HepG2 (cell line): ENCODE measurements around the gene NOL8. TPM values are rescaled to one million over a fixed set of nuclear protein-coding genes. Genes with fewer than 3 reads are reported as not detected.

Experiments used
- ATAC-seq: fragments of 200-7000 bp; cut with Tn5 transposase; 3 replicates; pipeline ENCODE4 v1.9.1; 2020; ENCODE audit warnings: mild to moderate bottlenecking, moderate library complexity
- BruUV-seq: library from RNA; stranded (reverse); fragments of 400-500 nt; replicated peaks from 2 replicates; lab custom pipeline; 2021; lab: Mats Ljungman, UMichigan
- CTCF ChIA-PET: fragments of 300-600 bp; formaldehyde crosslinking; extraction: SDS; loops from one replicate; lab custom pipeline; 2021; ENCODE audit warnings: low total read pairs, inconsistent platforms, low intra/inter-chr PET ratio; lab: Yijun Ruan, JAX
- POLR2A ChIA-PET: fragments of 350-600 bp; sonication (Branson Sonifier 250); formaldehyde crosslinking; loops from one replicate; lab custom pipeline; 2020; ENCODE audit warnings: antibody characterized with exemption, inconsistent platforms; lab: Yijun Ruan, JAX
- DNase-seq: peaks from one replicate; pipeline ENCODE4 v3.0.0-alpha.2; 2015; ENCODE audit warnings: low spot score
- FAIRE-seq: peaks from 3 replicates; lab custom pipeline; 2011; peaks lifted over from hg19 to GRCh38; lab: Jason Lieb, UNC
- H2AFZ ChIP-seq: one replicate; pipeline ENCODE4 v1.6.1; 2011; ENCODE audit warnings: low read length, inconsistent platforms
- H3K27ac ChIP-seq: fragments of 300-600 bp; 3 replicates; pipeline ENCODE4 v1.8.0; 2011; ENCODE audit warnings: mixed run types, mild to moderate bottlenecking, mixed read lengths, low read length, inconsistent platforms; ENCODE audit not compliant: insufficient read depth; ENCODE audit errors: extremely low read length
- H3K27me3 ChIP-seq, 2 experiments: fragments of 200-600 bp in 1 of 2; 2 replicates in 1 of 2; 3 replicates in 1 of 2; pipeline versions ENCODE4 v1.6.0 to v1.8.0; 2011; ENCODE audit warnings: low read length in 2 of 2, mild to moderate bottlenecking in 2 of 2, moderate library complexity in 2 of 2, inconsistent platforms in 1 of 2; ENCODE audit not compliant: insufficient read depth in 2 of 2, control insufficient read depth in 1 of 2
- H3K36me3 ChIP-seq, 2 experiments: fragments of 200-600 bp in 1 of 2; replicated peaks in 1 of 2; 2 replicates in 1 of 2; 3 replicates in 1 of 2; pipeline versions ENCODE4 v1.5.1 to v1.8.0; 2011; ENCODE audit warnings: low read length in 2 of 2, inconsistent platforms in 1 of 2; ENCODE audit not compliant: insufficient read depth in 2 of 2, control insufficient read depth in 1 of 2
- H3K4me1 ChIP-seq: 2 replicates; pipeline ENCODE4 v1.5.1; 2012; ENCODE audit warnings: low read length, inconsistent platforms; ENCODE audit not compliant: insufficient read depth
- H3K4me2 ChIP-seq: 2 replicates; pipeline ENCODE4 v1.6.0; 2011; ENCODE audit warnings: low read depth, low read length, inconsistent platforms
- H3K4me3 ChIP-seq, 3 experiments: fragments of 200-600 bp in 1 of 3; sonication (generic), shearing (Covaris generic) in 1 of 3; replicated peaks in 1 of 3; 2 replicates each; pipeline ENCODE4 v1.5.1; 2011 to 2016; ENCODE audit warnings: low read length in 3 of 3, inconsistent platforms in 2 of 3, low read depth in 2 of 3, mild to moderate bottlenecking in 2 of 3, control low read depth in 1 of 3, mixed read lengths in 1 of 3; ENCODE audit not compliant: insufficient read depth in 1 of 3
- H3K79me2 ChIP-seq: one replicate; pipeline ENCODE4 v1.6.1; 2011; ENCODE audit warnings: low read length, inconsistent platforms; ENCODE audit not compliant: insufficient read depth
- H3K9ac ChIP-seq: 2 replicates; pipeline ENCODE4 v1.6.0; 2011; ENCODE audit warnings: mild to moderate bottlenecking, low read depth, low read length, inconsistent platforms; ENCODE audit not compliant: insufficient read depth
- H3K9me3 ChIP-seq: 2 replicates; pipeline ENCODE4 v1.5.1; 2012; ENCODE audit warnings: mild to moderate bottlenecking, low read length
- H4K20me1 ChIP-seq: 2 replicates; pipeline ENCODE4 v1.6.0; 2011; ENCODE audit warnings: inconsistent platforms, mild to moderate bottlenecking, low read length, moderate library complexity; ENCODE audit not compliant: insufficient read depth
- CBX2 ChIP-seq, 2 experiments: fragments of 200-600 bp in 1 of 2; sonication (generic); formaldehyde crosslinking in 1 of 2; IDR thresholded peaks; 2 replicates each; pipeline versions ENCODE4 v1.7.0 to v1.8.1; 2018 to 2022; ENCODE audit warnings: low read depth in 2 of 2, low read length in 1 of 2, mild to moderate bottlenecking in 1 of 2, missing genetic modification reagents in 1 of 2
- MAZ ChIP-seq, 2 experiments: sonication (generic) in 1 of 2; formaldehyde crosslinking in 1 of 2; IDR thresholded peaks; 2 replicates each; pipeline versions ENCODE4 v1.5.0 to v1.6.1; 2012 to 2020; ENCODE audit warnings: low read depth in 2 of 2, mild to moderate bottlenecking in 2 of 2, borderline replicate concordance in 1 of 2, improper control_type of control experiment in 1 of 2, low read length in 1 of 2, missing genetic modification reagents in 1 of 2, moderate library complexity in 1 of 2
- NFKBIZ ChIP-seq: IDR thresholded peaks from 2 replicates; pipeline ENCODE4 v1.6.1; 2018; ENCODE audit warnings: missing genetic modification reagents, missing compliant biosample characterization
- RBFOX2 ChIP-seq: fragments of 200-400 bp; formaldehyde crosslinking; IDR thresholded peaks from 2 replicates; pipeline ENCODE4 v1.6.1; 2017; ENCODE audit warnings: low read depth, mild to moderate bottlenecking, low read length
- RFXAP ChIP-seq: sonication (generic); formaldehyde crosslinking; IDR thresholded peaks from 2 replicates; pipeline ENCODE4 v1.4.0; 2020; ENCODE audit warnings: missing genetic modification reagents, borderline replicate concordance
- TBP ChIP-seq: sonication (generic); formaldehyde crosslinking; IDR thresholded peaks from 2 replicates; pipeline ENCODE4 v1.5.0; 2020; ENCODE audit warnings: missing genetic modification reagents
- TMF1 ChIP-seq: sonication (generic); formaldehyde crosslinking; IDR thresholded peaks from 2 replicates; pipeline ENCODE4 v1.8.1; 2022; ENCODE audit warnings: low read depth, missing genetic modification reagents
- ZBTB38 ChIP-seq: sonication (generic); formaldehyde crosslinking; IDR thresholded peaks from 2 replicates; pipeline ENCODE4 v1.5.1; 2020; ENCODE audit warnings: mild to moderate bottlenecking, missing genetic modification reagents
- ZMYM2 ChIP-seq: sonication (generic); formaldehyde crosslinking; IDR thresholded peaks from 2 replicates; pipeline ENCODE4 v1.8.0; 2022; ENCODE audit warnings: mild to moderate bottlenecking, missing genetic modification reagents
- ZNF329 ChIP-seq: sonication (generic); formaldehyde crosslinking; IDR thresholded peaks from 2 replicates; pipeline ENCODE4 v1.9.0; 2021; ENCODE audit warnings: low read depth, mild to moderate bottlenecking, missing genetic modification reagents
- ZNF383 ChIP-seq: sonication (generic); formaldehyde crosslinking; IDR thresholded peaks from 2 replicates; pipeline ENCODE4 v1.4.0; 2020; ENCODE audit warnings: missing genetic modification reagents, mild to moderate bottlenecking, borderline replicate concordance
- ZNF550 ChIP-seq: sonication (generic); formaldehyde crosslinking; IDR thresholded peaks from 2 replicates; pipeline ENCODE4 v1.4.0; 2020; ENCODE audit warnings: mild to moderate bottlenecking, missing genetic modification reagents, borderline replicate concordance
- ZNF709 ChIP-seq: sonication (generic); formaldehyde crosslinking; IDR thresholded peaks from 2 replicates; pipeline ENCODE4 v1.5.0; 2020; ENCODE audit warnings: mild to moderate bottlenecking, missing genetic modification reagents
- WGBS: methylation state at CpG from one replicate; pipeline ENCODE4 v1.1.6; 2017; ENCODE audit warnings: low lambda C conversion rate; 5-methylcytosine and 5-hydroxymethylcytosine counted together
- in situ Hi-C: cut with HindIII; loops from 2 replicates; pipeline ENCODE4 v1.10.0; 2017; ENCODE audit warnings: low pct_unique_long_range_greater_than_20kb; ENCODE audit not compliant: extremely low pct_ligation_motif_present
- intact Hi-C: fragments of 100-400 bp; cut with micrococcal nuclease; formaldehyde crosslinking; loops from one replicate; pipeline ENCODE4 v1.10.0; 2022; ENCODE audit not compliant: unreplicated experiment
- polyA plus RNA-seq, 8 experiments: library from polyadenylated mRNA; depleted of rRNA in 3 of 8; stranded (reverse) in 7 of 8; unstranded in 1 of 8; fragments of >200 nt; fragmentation: Illumina TruSeq in 4 of 8; extraction: Trizol in 4 of 8; gene quantifications; 2 replicates each; pipeline versions ENCODE4 v1.2.1 to v1.2.3, GENCODE V29; 2011 to 2016; ENCODE audit warnings: low read depth in 4 of 8, missing spikeins in 1 of 8, mixed read lengths in 1 of 8; ENCODE audit not compliant: insufficient read depth in 1 of 8
- total RNA-seq, 5 experiments: library from RNA; depleted of rRNA; stranded (reverse); fragments of >200 nt; fragmentation: Illumina TruSeq; extraction: Trizol; gene quantifications; 2 replicates each; pipeline ENCODE4 v1.2.3, GENCODE V29; 2016; ENCODE audit warnings: low read depth in 1 of 5
- TF ChIP-seq, protein P1 (sequence below): sonication (generic); formaldehyde crosslinking; IDR thresholded peaks from 2 replicates; pipeline ENCODE4 v1.5.0; 2020; ENCODE audit warnings: mild to moderate bottlenecking, missing genetic modification reagents
- TF ChIP-seq, protein P2 (sequence below): sonication (generic); formaldehyde crosslinking; IDR thresholded peaks from 2 replicates; pipeline ENCODE4 v1.8.0; 2022; ENCODE audit warnings: missing genetic modification reagents, low read depth, mild to moderate bottlenecking, borderline replicate concordance

NOL8 gene
- total and polyA plus RNA-seq, 2 of the 13 experiments (the other 11 are each of a cell fraction or from before 2014, with no cell fraction given) = 12.8 to 36.3 TPM

DNA sequence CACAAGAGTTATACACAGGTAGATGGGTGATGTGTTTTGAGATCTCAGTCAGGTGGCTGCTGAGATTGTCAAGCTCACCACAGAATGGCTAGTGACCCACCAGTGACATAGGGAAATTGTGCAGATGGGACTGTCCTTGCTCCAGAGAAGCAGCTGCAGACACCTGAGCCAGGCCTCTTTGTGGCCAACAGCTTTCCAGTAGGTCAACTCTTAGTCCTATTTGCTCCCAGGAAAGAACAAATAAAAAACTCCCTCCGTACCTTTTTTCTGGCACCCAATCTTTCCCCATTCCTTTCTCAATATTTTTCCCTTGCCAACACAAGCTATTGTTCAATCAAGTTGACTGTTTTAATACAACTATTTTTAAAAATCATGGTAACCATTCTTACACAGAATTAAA, 45.8 kb downstream of the NOL8 start:
- no peak for TF ChIP-seq CBX2 (IDR thresholded peaks at IDR 0.05; ENCODE audit: low read depth, low read length)
- no peak for TF ChIP-seq CBX2 (CRISPR knock-in tag; IDR thresholded peaks at IDR 0.05; ENCODE audit: low read depth)
- TF ChIP-seq RFXAP (CRISPR knock-in tag) = no peak
- TF ChIP-seq RBFOX2 = 0 out of 2 replicates have a peak, but pooled peaks have one; percentile 34
- TF ChIP-seq MAZ (IDR thresholded peaks at IDR 0.05; ENCODE audit: borderline replicate concordance, low read depth, low read length) = no peak
- no peak for TF ChIP-seq MAZ (CRISPR knock-in tag; IDR thresholded peaks at IDR 0.05; ENCODE audit: low read depth)
- H3K9ac ChIP-seq = no peak overlapping the region
- peaks cover 28 to 92% of the 10 kb centered on the region in 2 experiments for H3K36me3 ChIP-seq
- no peaks in the 10 kb centered on the region for H3K9me3 ChIP-seq
- 96% methylated on average over 1 of the region's 1 CpG for WGBS
- no peak for ATAC-seq
- no peak overlapping the region for H3K4me2 ChIP-seq
- H2AFZ ChIP-seq = no peak overlapping the region
- peaks cover 8% of the 10 kb centered on the region for H3K79me2 ChIP-seq
- no peak overlapping the region for H3K27ac ChIP-seq
- in situ Hi-C loops = no loop called here
- peaks cover 13% of the 10 kb centered on the region for H4K20me1 ChIP-seq
- no peak for DNase-seq
- POLR2A ChIA-PET = interaction anchor here (1.1 kb wide), 1 partner anchor 9 kb away, joined by 3 read pairs; no protein-coding TSS in a partner anchor
- BruUV-seq = no TSS peak
- no peak for FAIRE-seq
- no peaks in the 10 kb centered on the region for H3K27me3 ChIP-seq
- CTCF ChIA-PET = no interaction called here
- intact Hi-C loops = no loop called here
- H3K4me3 ChIP-seq = no peak overlapping the region
- no peaks in the 10 kb centered on the region for H3K4me1 ChIP-seq

DNA sequence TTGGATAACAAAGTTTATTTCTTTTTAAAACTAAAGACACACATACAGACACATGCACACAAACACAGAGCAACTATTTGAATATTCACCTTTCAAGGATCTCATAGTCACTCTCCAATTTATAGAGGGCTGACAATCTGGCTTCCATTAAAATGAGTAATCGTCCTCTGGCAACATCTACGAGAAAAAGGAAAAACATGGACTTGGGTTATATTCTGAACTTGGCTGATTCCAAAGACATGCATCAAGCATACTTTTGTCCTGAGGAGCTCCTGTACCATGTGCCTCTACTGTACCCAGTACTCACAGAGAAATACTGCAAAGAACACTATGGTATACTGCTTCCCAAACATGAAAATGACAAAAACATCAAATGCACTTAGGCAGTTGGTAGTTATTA, 47.0 kb downstream of the NOL8 start:
- WGBS = 95% methylated on average over 2 of the region's 2 CpGs
- no peak for FAIRE-seq
- Histone ChIP-seq H3K4me1 (no peaks in the 10 kb centered on the region), H2AFZ (no peak overlapping the region), H4K20me1 (peaks cover 4% of the 10 kb centered on the region; the same call in 1 of the 2 replicates), H3K4me3 (no peak overlapping the region), H3K27me3 (no peaks in the 10 kb centered on the region), H3K9me3 (no peaks in the 10 kb centered on the region), H3K36me3 (peaks cover 28 to 94% of the 10 kb centered on the region in 2 experiments), H3K79me2 (peaks cover 3% of the 10 kb centered on the region), H3K9ac (no peak overlapping the region), H3K4me2 (no peak overlapping the region), H3K27ac (no peak overlapping the region)
- in situ Hi-C loops (no loop called here), intact Hi-C loops (no loop called here)
- ATAC-seq = no peak
- BruUV-seq = no TSS peak
- POLR2A ChIA-PET = interaction anchor here (1.1 to 1.4 kb wide), 2 partner anchors 10 to 11 kb away, joined by 3 read pairs; no protein-coding TSS in a partner anchor
- CTCF ChIA-PET = no interaction called here
- no peak for DNase-seq
- TF ChIP-seq ZMYM2 (no peak), ZNF383 (CRISPR knock-in tag) (no peak), TMF1 (CRISPR knock-in tag) (no peak), ZNF329 (CRISPR knock-in tag) (no peak), TBP (CRISPR knock-in tag) (no peak), ZNF709 (CRISPR knock-in tag) (no peak), NFKBIZ (CRISPR knock-in tag) (no peak), ZNF550 (CRISPR knock-in tag) (no peak), ZBTB38 (CRISPR knock-in tag) (no peak)
- TF ChIP-seq, protein P1, sequence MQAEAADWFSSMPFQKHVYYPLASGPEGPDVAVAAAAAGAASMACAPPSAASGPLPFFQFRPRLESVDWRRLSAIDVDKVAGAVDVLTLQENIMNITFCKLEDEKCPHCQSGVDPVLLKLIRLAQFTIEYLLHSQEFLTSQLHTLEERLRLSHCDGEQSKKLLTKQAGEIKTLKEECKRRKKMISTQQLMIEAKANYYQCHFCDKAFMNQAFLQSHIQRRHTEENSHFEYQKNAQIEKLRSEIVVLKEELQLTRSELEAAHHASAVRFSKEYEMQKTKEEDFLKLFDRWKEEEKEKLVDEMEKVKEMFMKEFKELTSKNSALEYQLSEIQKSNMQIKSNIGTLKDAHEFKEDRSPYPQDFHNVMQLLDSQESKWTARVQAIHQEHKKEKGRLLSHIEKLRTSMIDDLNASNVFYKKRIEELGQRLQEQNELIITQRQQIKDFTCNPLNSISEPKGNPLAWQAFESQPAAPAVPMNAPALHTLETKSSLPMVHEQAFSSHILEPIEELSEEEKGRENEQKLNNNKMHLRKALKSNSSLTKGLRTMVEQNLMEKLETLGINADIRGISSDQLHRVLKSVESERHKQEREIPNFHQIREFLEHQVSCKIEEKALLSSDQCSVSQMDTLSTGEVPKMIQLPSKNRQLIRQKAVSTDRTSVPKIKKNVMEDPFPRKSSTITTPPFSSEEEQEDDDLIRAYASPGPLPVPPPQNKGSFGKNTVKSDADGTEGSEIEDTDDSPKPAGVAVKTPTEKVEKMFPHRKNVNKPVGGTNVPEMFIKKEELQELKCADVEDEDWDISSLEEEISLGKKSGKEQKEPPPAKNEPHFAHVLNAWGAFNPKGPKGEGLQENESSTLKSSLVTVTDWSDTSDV (CRISPR knock-in tag) = no peak
- TF ChIP-seq, protein P2, sequence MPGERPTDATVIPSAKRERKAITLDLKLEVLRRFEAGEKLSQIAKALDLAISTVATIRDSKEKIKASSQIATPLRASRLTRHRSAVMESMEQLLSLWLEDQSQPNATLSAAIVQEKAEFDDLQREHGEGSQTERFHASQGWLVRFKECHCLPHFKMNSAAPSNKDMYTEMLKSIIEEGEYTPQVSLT (CRISPR knock-in tag) = no peak
